GM23338 (cell line): Measurements from ENCODE around the gene FGFR3. TPM values are rescaled to one million over a fixed set of nuclear protein-coding genes. Genes with fewer than 3 reads are reported as not detected.

Experiments used
- ATAC-seq: fragments of 200-7000 bp; cut with Tn5 transposase; 3 replicates; pipeline ENCODE4 v1.9.1; 2020
- DNase-seq: peaks from one replicate; pipeline ENCODE4 v3.0.0-alpha.2; 2015; ENCODE audit warnings: low spot score
- H2AFZ ChIP-seq: fragments of 200-600 bp; sonication (generic); 2 replicates; pipeline ENCODE4 v1.8.0; 2016; ENCODE audit warnings: antibody characterized with exemption, mild to moderate bottlenecking, moderate library complexity
- H3F3A ChIP-seq: fragments of 200-600 bp; sonication (generic); replicated peaks from 2 replicates; pipeline ENCODE4 v1.8.0; 2017; ENCODE audit warnings: antibody characterized with exemption, mixed run types, low read depth
- H3K27ac ChIP-seq: fragments of 200-600 bp; sonication (generic); 2 replicates; pipeline ENCODE4 v1.6.1; 2016; ENCODE audit warnings: low read depth
- H3K27me3 ChIP-seq: fragments of 200-600 bp; sonication (generic); 2 replicates; pipeline ENCODE4 v1.8.0; 2016; ENCODE audit warnings: mild to moderate bottlenecking, mixed run types, moderate library complexity; ENCODE audit not compliant: insufficient read depth
- H3K36me3 ChIP-seq: fragments of 200-600 bp; sonication (generic); 2 replicates; pipeline ENCODE4 v1.8.0; 2016; ENCODE audit warnings: mild to moderate bottlenecking; ENCODE audit not compliant: insufficient read depth
- H3K4me1 ChIP-seq: fragments of 200-600 bp; sonication (generic); 2 replicates; pipeline ENCODE4 v1.8.0; 2016; ENCODE audit warnings: mild to moderate bottlenecking, moderate library complexity; ENCODE audit not compliant: insufficient read depth
- H3K4me2 ChIP-seq: fragments of 200-600 bp; sonication (generic); 2 replicates; pipeline ENCODE4 v1.7.1; 2017; ENCODE audit warnings: mixed run types
- H3K4me3 ChIP-seq: fragments of 200-600 bp; sonication (generic); 2 replicates; pipeline ENCODE4 v1.6.1; 2016; ENCODE audit warnings: mixed run types
- H3K79me2 ChIP-seq: fragments of 200-600 bp; sonication (generic); replicated peaks from 2 replicates; pipeline ENCODE4 v1.8.0; 2017; ENCODE audit warnings: mild to moderate bottlenecking; ENCODE audit not compliant: insufficient read depth
- H3K9me2 ChIP-seq: fragments of 200-600 bp; sonication (generic); 2 replicates; pipeline ENCODE4 v1.8.0; 2017; ENCODE audit not compliant: insufficient read depth
- H4K20me1 ChIP-seq: fragments of 200-600 bp; sonication (generic); replicated peaks from 2 replicates; pipeline ENCODE4 v1.8.0; 2017; ENCODE audit warnings: mild to moderate bottlenecking; ENCODE audit not compliant: insufficient read depth
- H3K27ac Mint-ChIP-seq: 2 replicates; pipeline ENCODE4 v1.8.0; 2020; ENCODE audit warnings: inconsistent platforms, mild to moderate bottlenecking, moderate library complexity, mixed read lengths
- H3K27me3 Mint-ChIP-seq: 3 replicates; pipeline ENCODE4 v1.8.0; 2022; ENCODE audit warnings: low read depth, mild to moderate bottlenecking, moderate library complexity, mixed read lengths, inconsistent platforms; ENCODE audit not compliant: insufficient read depth, poor library complexity
- H3K36me3 Mint-ChIP-seq: 3 replicates; pipeline ENCODE4 v1.8.0; 2021; ENCODE audit warnings: low read depth, mild to moderate bottlenecking, inconsistent platforms, moderate library complexity, mixed read lengths
- H3K4me1 Mint-ChIP-seq: 3 replicates; pipeline ENCODE4 v1.8.0; 2020; ENCODE audit warnings: mild to moderate bottlenecking, inconsistent platforms, mixed read lengths
- H3K4me3 Mint-ChIP-seq: 3 replicates; pipeline ENCODE4 v1.8.0; 2021; ENCODE audit warnings: moderate library complexity, mild to moderate bottlenecking, inconsistent platforms, mixed read lengths
- H3K9me3 Mint-ChIP-seq: 3 replicates; pipeline ENCODE4 v1.8.0; 2020; ENCODE audit warnings: moderate library complexity, mild to moderate bottlenecking, inconsistent platforms, mixed read lengths
- CREB1 ChIP-seq: fragments of 250-450 bp; sonication (Bioruptor Pico); IDR thresholded peaks from 2 replicates; pipeline ENCODE4 v1.5.0; 2020; ENCODE audit warnings: low read depth, mild to moderate bottlenecking, moderate library complexity
- CTCF ChIP-seq, 2 experiments: fragments of 200-600 bp in 1 of 2; sonication (generic) in 1 of 2; conservative IDR thresholded peaks; 2 replicates each; pipeline versions ENCODE4 v1.5.1 to v1.6.1; 2016 to 2017; ENCODE audit warnings: antibody characterized with exemption in 2 of 2, low read depth in 2 of 2, mild to moderate bottlenecking in 2 of 2, moderate library complexity in 1 of 2
- EZH2phosphoT487 ChIP-seq: fragments of 200-600 bp; sonication (generic); IDR thresholded peaks from one replicate; pipeline ENCODE4 v1.8.1; 2018; ENCODE audit warnings: antibody characterized with exemption; ENCODE audit not compliant: unreplicated experiment
- JUNB ChIP-seq: IDR thresholded peaks from one replicate; pipeline ENCODE4 v1.6.1; 2016; ENCODE audit warnings: antibody characterized with exemption; ENCODE audit not compliant: unreplicated experiment
- POLR2AphosphoS5 ChIP-seq: IDR thresholded peaks from 2 replicates; pipeline ENCODE4 v1.6.1; 2016; ENCODE audit warnings: antibody characterized with exemption, low read depth
- ZNF331 ChIP-seq: fragments of 250-450 bp; sonication (Bioruptor Pico); IDR thresholded peaks from 2 replicates; pipeline ENCODE4 v1.5.0; 2020; ENCODE audit warnings: low read depth, mild to moderate bottlenecking, moderate library complexity
- ZNF462 ChIP-seq: fragments of 250-450 bp; sonication (Bioruptor Pico); IDR thresholded peaks from 2 replicates; pipeline ENCODE4 v1.5.0; 2020; ENCODE audit warnings: mild to moderate bottlenecking, moderate library complexity
- polyA plus RNA-seq: library from polyadenylated mRNA; unstranded; fragments of >200 nt; fragmentation: Nextera tagmentation; extraction: Ambion mirVana; gene quantifications from 2 replicates; pipeline ENCODE4 v1.2.1, GENCODE V29; 2016
- total RNA-seq: library from RNA; depleted of rRNA; stranded (reverse); fragments of >200 nt; shearing (Covaris generic); gene quantifications from 2 replicates; pipeline ENCODE4 v1.2.3, GENCODE V29; 2014

The FGFR3 gene
- total and polyA plus RNA-seq, 2 experiments from 2014 or later = 3.6 to 17.4 TPM

- TF ChIP-seq ZNF462 (CRISPR knock-in tag) (no peak), ZNF331 (CRISPR knock-in tag) (no peak), CREB1 (CRISPR knock-in tag) (no peak), EZH2phosphoT487 (no peak)
Observed at GRCh38 chr4:1792158-1792831, 798 bp upstream of the FGFR3 start (continued).

GRCh38 chr4:1793496-1793840, 375 bp downstream of the FGFR3 start:
- no peak overlapping the region for H3K4me3 Mint-ChIP-seq
- peaks cover 49% of the 10 kb centered on the region for H3K27me3 ChIP-seq
- TF ChIP-seq JUNB = no peak
- no peak for TF ChIP-seq ZNF462 (CRISPR knock-in tag)
- no peak for TF ChIP-seq CTCF (conservative IDR thresholded peaks at IDR 0.05; ENCODE audit: low read depth in 2 of 2)
- TF ChIP-seq POLR2AphosphoS5 = no peak

More at GRCh38 chr4:1793496-1793840, 375 bp downstream of the FGFR3 start:
- H3K4me1 ChIP-seq = 0 out of 2 replicates have a peak, but pooled peaks cover 4% of the 10 kb centered on the region
- no peaks in the 10 kb centered on the region for H3F3A ChIP-seq
- H3K9me2 ChIP-seq = no peaks in the 10 kb centered on the region
- DNase-seq (peak; percentile 55), ATAC-seq (no peak)
- H4K20me1 ChIP-seq = peaks cover 4% of the 10 kb centered on the region; the same call in 1 of the 2 replicates
- H3K9me3 Mint-ChIP-seq = no peaks in the 10 kb centered on the region
- no peak overlapping the region for H3K27ac ChIP-seq
- H2AFZ ChIP-seq = no peak overlapping the region
- no peaks in the 10 kb centered on the region for H3K79me2 ChIP-seq
- H3K4me2 ChIP-seq = peak overlapping the region; percentile 69; the same call in 1 of the 2 replicates
- H3K36me3 ChIP-seq = no peaks in the 10 kb centered on the region
- peaks cover 25% of the 10 kb centered on the region for H3K27me3 Mint-ChIP-seq
- peaks cover under 1% of the 10 kb centered on the region; the same call in 2 of the 3 replicates for H3K4me1 Mint-ChIP-seq
- peak overlapping the region; percentile 51; the same call in 1 of the 2 replicates for H3K4me3 ChIP-seq
- H3K36me3 Mint-ChIP-seq = no peaks in the 10 kb centered on the region
- no peak overlapping the region for H3K27ac Mint-ChIP-seq
